IPS-18a (cell line): ENCODE measurements around the gene GRIA1.

Experiments
- H3K27ac ChIP-seq: one replicate; pipeline ENCODE4 v1.5.1; 2013; ENCODE audit warnings: low read length
- H3K27me3 ChIP-seq: one replicate; pipeline ENCODE4 v1.6.1; 2013; ENCODE audit warnings: mild to moderate bottlenecking, low read length; ENCODE audit not compliant: control insufficient read depth, insufficient read depth
- H3K36me3 ChIP-seq: one replicate; pipeline ENCODE4 v1.6.1; 2013; ENCODE audit warnings: low read depth, low read length; ENCODE audit not compliant: control insufficient read depth
- H3K4me1 ChIP-seq: one replicate; pipeline ENCODE4 v1.6.1; 2013; ENCODE audit warnings: low read depth, low read length; ENCODE audit not compliant: control insufficient read depth
- H3K4me3 ChIP-seq: one replicate; pipeline ENCODE4 v1.5.1; 2013; ENCODE audit warnings: low read length
- H3K9ac ChIP-seq: one replicate; pipeline ENCODE4 v1.6.1; 2013; ENCODE audit warnings: mild to moderate bottlenecking, low read length, moderate library complexity
- H3K9me3 ChIP-seq: one replicate; pipeline ENCODE4 v1.6.1; 2013; ENCODE audit warnings: low read depth, low read length; ENCODE audit not compliant: control insufficient read depth

The GRIA1 gene

DNA sequence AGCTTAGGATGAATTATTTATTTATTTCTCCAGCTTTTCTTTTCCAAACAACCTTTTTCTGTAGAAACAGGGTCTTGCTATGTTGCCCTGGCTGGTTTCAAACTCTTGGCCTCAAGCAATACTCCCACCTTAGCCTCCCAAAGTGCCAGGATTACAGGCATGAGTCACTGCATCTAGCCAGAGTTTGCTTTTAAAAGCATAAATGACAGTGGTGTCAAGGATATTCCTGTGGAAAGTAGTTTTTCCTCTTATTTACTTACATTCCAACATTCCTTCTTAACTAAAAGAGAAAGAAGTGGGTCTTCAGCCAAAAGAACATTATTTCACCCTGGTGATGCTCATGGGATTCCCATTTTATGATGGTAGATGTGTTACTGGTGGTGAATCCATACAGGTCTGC lies 62.4 kb downstream of the GRIA1 start:
- no peaks in the 10 kb centered on the region for H3K27me3 ChIP-seq
- no peak overlapping the region for H3K4me3 ChIP-seq
- H3K9me3 ChIP-seq: no peaks in the 10 kb centered on the region
- peaks cover 15% of the 10 kb centered on the region for H3K4me1 ChIP-seq
- no peak overlapping the region for H3K27ac ChIP-seq
- H3K36me3 ChIP-seq: no peaks in the 10 kb centered on the region
- H3K9ac ChIP-seq: no peak overlapping the region

- Histone ChIP-seq H3K36me3 (no peaks in the 10 kb centered on the region), H3K9me3 (no peaks in the 10 kb centered on the region), H3K9ac (no peak overlapping the region), H3K27me3 (no peaks in the 10 kb centered on the region), H3K27ac (no peak overlapping the region), H3K4me1 (peaks cover 15% of the 10 kb centered on the region), H3K4me3 (no peak overlapping the region)
These were observed 65.1 kb downstream of the GRIA1 start for GRCh38 chr5:153555420-153556114.

DNA sequence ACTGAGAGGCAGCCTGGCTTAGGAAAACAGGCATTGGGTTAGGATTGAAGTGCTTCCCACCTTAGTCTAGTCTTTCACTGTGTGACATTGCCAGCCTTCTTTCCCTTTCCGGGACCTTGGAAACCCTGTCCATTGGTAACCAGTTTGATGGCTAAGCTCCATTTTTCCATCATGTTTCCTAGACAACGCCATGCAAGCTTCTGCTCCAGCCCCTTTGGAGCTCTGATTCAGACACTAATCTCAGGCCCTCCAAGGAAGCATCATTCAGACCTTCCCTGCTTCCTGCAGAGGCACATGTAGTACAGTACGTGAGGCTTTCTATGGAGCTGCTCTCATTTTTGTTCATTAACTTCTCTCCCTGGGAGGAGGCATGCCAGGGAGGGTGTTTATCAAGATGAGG lies 68.5 kb downstream of the GRIA1 start:
- no peaks in the 10 kb centered on the region for H3K27me3 ChIP-seq
- H3K36me3 ChIP-seq: no peaks in the 10 kb centered on the region
- H3K4me1 ChIP-seq: no peaks in the 10 kb centered on the region
- H3K27ac ChIP-seq: no peak overlapping the region
- no peaks in the 10 kb centered on the region for H3K9me3 ChIP-seq
- H3K9ac ChIP-seq: no peak overlapping the region
- H3K4me3 ChIP-seq: no peak overlapping the region

DNA sequence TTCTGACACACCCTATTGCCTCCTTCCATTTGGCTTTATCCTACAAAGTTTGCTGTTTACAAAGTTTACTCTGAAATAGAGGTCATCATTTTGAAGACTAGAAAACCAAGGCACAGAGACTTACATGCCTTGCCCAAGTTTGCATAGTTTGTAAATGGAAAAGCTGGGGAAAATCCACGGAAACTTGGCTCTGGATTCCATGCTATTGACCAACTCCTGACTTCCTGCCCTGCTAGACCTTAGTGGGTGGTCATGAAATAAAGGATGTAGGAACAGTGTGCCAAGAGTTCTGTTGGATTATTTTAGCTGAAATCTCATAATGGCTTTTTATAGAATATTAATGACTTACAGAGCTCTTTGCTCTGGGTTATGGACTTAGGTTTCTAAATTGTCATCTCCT lies 69.5 kb downstream of the GRIA1 start:
- no peak overlapping the region for H3K4me3 ChIP-seq
- no peaks in the 10 kb centered on the region for H3K27me3 ChIP-seq
- H3K9me3 ChIP-seq: no peaks in the 10 kb centered on the region
- no peak overlapping the region for H3K27ac ChIP-seq
- H3K36me3 ChIP-seq: no peaks in the 10 kb centered on the region
- H3K9ac ChIP-seq: no peak overlapping the region
- no peaks in the 10 kb centered on the region for H3K4me1 ChIP-seq

GRCh38 chr5:153562189-153562588 lies 71.7 kb downstream of the GRIA1 start:
- H3K27ac ChIP-seq: no peak overlapping the region
- no peak overlapping the region for H3K9ac ChIP-seq
- H3K36me3 ChIP-seq: no peaks in the 10 kb centered on the region
- no peaks in the 10 kb centered on the region for H3K4me1 ChIP-seq
- H3K27me3 ChIP-seq: no peaks in the 10 kb centered on the region
- no peak overlapping the region for H3K4me3 ChIP-seq
- H3K9me3 ChIP-seq: no peaks in the 10 kb centered on the region

DNA sequence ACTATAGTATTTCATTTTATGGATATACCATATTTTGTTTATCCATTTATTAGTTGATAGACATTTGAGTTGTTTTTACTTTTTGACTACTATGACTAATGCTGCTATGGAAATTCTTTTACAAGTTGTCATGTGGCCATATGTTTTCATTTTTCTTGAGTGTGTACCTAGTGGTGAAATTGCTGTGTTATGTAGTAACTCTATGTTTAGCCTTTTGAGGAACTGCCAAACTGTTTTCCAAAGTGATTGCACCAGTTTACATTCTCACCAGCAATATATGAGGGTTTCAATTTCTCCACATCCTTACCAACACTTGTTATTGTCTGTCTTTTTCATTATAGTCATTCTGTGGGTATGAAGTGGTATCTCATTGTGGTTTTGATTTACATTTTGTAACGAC lies 75.4 kb downstream of the GRIA1 start:
- Histone ChIP-seq H3K27ac (no peak overlapping the region), H3K9me3 (no peaks in the 10 kb centered on the region)

GRCh38 chr5:153569036-153569435 lies 78.6 kb downstream of the GRIA1 start:
- no peak overlapping the region for H3K9ac ChIP-seq
- H3K4me1 ChIP-seq: no peaks in the 10 kb centered on the region
- no peaks in the 10 kb centered on the region for H3K27me3 ChIP-seq
- no peak overlapping the region for H3K4me3 ChIP-seq
- H3K9me3 ChIP-seq: no peaks in the 10 kb centered on the region
- H3K27ac ChIP-seq: no peak overlapping the region
- H3K36me3 ChIP-seq: no peaks in the 10 kb centered on the region

More for the DNA sequence above, 75.4 kb downstream of the GRIA1 start:
- Histone ChIP-seq H3K9ac (no peak overlapping the region), H3K4me3 (no peak overlapping the region), H3K36me3 (no peaks in the 10 kb centered on the region), H3K4me1 (no peaks in the 10 kb centered on the region), H3K27me3 (no peaks in the 10 kb centered on the region)

GRCh38 chr5:153571162-153571561 lies 80.7 kb downstream of the GRIA1 start:
- H3K4me1 ChIP-seq: no peaks in the 10 kb centered on the region
- no peak overlapping the region for H3K4me3 ChIP-seq
- no peaks in the 10 kb centered on the region for H3K27me3 ChIP-seq

GRCh38 chr5:153572411-153573145 lies 82.1 kb downstream of the GRIA1 start:
- H3K27me3 ChIP-seq: no peaks in the 10 kb centered on the region
- H3K36me3 ChIP-seq: no peaks in the 10 kb centered on the region
- no peak overlapping the region for H3K27ac ChIP-seq
- no peaks in the 10 kb centered on the region for H3K4me1 ChIP-seq
- H3K9ac ChIP-seq: no peak overlapping the region
- no peaks in the 10 kb centered on the region for H3K9me3 ChIP-seq
- H3K4me3 ChIP-seq: no peak overlapping the region

More at GRCh38 chr5:153571162-153571561, 80.7 kb downstream of the GRIA1 start:
- Histone ChIP-seq H3K9ac (no peak overlapping the region), H3K27ac (no peak overlapping the region), H3K9me3 (no peaks in the 10 kb centered on the region), H3K36me3 (no peaks in the 10 kb centered on the region)

- no peak overlapping the region for H3K4me3 ChIP-seq
- no peaks in the 10 kb centered on the region for H3K9me3 ChIP-seq
- no peaks in the 10 kb centered on the region for H3K4me1 ChIP-seq
- no peaks in the 10 kb centered on the region for H3K36me3 ChIP-seq
- H3K27me3 ChIP-seq: no peaks in the 10 kb centered on the region
- no peak overlapping the region for H3K27ac ChIP-seq
- no peak overlapping the region for H3K9ac ChIP-seq
These were observed 83.0 kb downstream of the GRIA1 start for GRCh38 chr5:153573326-153574033.

DNA sequence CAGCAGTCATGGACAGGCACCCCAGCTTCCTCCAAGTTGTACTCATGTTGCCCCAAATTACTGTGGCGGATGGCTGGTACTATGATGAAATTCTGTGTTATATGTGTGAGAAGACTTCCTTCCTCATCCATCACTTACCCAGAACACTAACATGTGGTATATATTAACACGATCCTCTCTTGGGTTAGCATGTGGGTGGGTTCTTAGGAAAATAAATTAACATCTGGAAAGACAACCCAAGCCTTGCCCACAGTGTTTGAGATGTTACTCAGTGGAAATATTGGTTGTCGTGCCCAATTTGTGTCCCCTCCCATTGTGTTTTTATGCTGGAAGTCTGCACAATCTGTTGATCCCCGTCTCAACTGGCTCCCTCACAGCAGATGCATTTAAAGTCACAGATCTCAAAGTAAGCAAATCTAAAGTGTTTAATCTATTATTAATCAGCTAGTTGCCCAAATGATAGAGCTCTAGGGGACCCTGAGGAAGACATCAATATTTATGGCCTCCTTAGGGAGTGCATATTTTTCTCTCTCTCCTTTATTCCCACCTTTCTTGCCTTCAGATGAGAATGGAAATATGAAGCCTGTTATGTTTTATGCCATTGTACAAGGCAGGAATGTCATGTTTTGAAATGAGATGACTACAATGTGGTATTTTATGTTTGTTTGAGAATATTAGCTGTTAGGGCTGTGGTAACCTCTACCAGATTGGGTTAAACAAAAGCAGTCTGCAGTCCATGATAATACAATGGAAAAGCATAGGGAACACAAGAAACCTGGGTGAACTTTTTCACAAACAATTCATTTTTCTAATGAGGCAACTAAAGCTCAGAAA lies 93.9 kb downstream of the GRIA1 start:
- Histone ChIP-seq H3K4me3 (no peak overlapping the region), H3K9me3 (no peaks in the 10 kb centered on the region), H3K4me1 (no peaks in the 10 kb centered on the region)

More for the DNA sequence above, 93.9 kb downstream of the GRIA1 start:
- Histone ChIP-seq H3K9ac (no peak overlapping the region), H3K27ac (no peak overlapping the region), H3K36me3 (no peaks in the 10 kb centered on the region), H3K27me3 (no peaks in the 10 kb centered on the region)
